Mesothelial cell of epicardium (in vitro differentiated cells): ENCODE results near the gene ERBB2. TPM values are rescaled to one million over a fixed set of nuclear protein-coding genes. Genes with fewer than 3 reads are reported as not detected.

ENCODE experiments used
- DNase-seq, 2 experiments: peaks; one replicate each; pipeline ENCODE4 v3.0.0; 2021; ENCODE audit warnings: low spot score in 2 of 2; ENCODE audit not compliant: unreplicated experiment in 2 of 2
- H3K27ac Mint-ChIP-seq: 2 replicates; pipeline ENCODE4 v1.8.0; 2021; ENCODE audit warnings: mixed read lengths
- H3K27me3 Mint-ChIP-seq: 2 replicates; pipeline ENCODE4 v1.8.0; 2021; ENCODE audit warnings: low read depth, mixed read lengths
- H3K36me3 Mint-ChIP-seq: 2 replicates; pipeline ENCODE4 v1.8.0; 2021; ENCODE audit warnings: mixed read lengths
- H3K4me1 Mint-ChIP-seq: 2 replicates; pipeline ENCODE4 v1.8.0; 2021; ENCODE audit warnings: mixed read lengths
- H3K4me3 Mint-ChIP-seq: 2 replicates; pipeline ENCODE4 v1.8.0; 2021; ENCODE audit warnings: mild to moderate bottlenecking, moderate library complexity, mixed read lengths
- H3K9me3 Mint-ChIP-seq: 2 replicates; pipeline ENCODE4 v1.8.0; 2021; ENCODE audit warnings: mixed read lengths
- total RNA-seq: library from RNA; stranded (reverse); gene quantifications from 3 replicates; pipeline ENCODE4 v1.2.1, GENCODE V29; 2021
- TF ChIP-seq, protein P1 (sequence below): fragments of 200-600 bp; sonication (generic); IDR thresholded peaks from one replicate; pipeline ENCODE4 v1.5.0; 2021; ENCODE audit warnings: antibody characterized with exemption; ENCODE audit not compliant: unreplicated experiment

ERBB2 gene
- total RNA-seq, 1 donor from 2014 or later = 141 TPM

DNA sequence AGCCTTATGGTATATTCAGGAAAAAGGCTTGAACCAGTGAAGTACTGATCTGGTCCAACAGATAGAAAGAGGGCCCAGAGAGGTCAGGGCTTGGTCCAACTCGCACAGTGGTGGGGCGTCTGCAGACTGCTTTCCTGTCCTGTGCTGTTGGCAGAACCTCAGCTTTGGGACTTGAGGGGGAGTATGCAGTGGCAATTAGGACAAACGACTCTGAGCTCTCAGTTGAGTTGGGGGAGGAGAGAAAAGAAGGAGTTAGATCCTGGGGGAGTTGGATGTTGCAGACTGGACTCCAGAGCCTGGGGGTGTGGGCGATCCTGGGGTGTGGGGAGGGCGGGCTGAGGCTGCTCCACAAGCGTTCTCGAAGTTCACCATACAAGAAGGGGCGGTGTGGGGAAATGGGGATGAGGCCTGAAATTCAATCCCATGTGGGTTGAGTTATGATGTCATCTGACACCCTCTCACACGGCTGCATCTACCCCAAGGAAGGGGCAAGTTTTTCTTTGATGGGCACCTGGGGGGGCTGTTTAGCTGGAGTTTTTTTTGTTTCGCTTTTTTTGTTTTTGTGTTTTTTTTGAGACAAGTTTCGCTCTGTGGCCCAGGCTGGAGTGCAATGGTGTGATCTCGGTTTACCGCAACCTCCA is 52.5 kb downstream of the ERBB2 start:
- no peaks in the 10 kb centered on the region for H3K27me3 Mint-ChIP-seq
- H3K4me1 Mint-ChIP-seq = peaks cover 47% of the 10 kb centered on the region
- TF ChIP-seq, protein P1, sequence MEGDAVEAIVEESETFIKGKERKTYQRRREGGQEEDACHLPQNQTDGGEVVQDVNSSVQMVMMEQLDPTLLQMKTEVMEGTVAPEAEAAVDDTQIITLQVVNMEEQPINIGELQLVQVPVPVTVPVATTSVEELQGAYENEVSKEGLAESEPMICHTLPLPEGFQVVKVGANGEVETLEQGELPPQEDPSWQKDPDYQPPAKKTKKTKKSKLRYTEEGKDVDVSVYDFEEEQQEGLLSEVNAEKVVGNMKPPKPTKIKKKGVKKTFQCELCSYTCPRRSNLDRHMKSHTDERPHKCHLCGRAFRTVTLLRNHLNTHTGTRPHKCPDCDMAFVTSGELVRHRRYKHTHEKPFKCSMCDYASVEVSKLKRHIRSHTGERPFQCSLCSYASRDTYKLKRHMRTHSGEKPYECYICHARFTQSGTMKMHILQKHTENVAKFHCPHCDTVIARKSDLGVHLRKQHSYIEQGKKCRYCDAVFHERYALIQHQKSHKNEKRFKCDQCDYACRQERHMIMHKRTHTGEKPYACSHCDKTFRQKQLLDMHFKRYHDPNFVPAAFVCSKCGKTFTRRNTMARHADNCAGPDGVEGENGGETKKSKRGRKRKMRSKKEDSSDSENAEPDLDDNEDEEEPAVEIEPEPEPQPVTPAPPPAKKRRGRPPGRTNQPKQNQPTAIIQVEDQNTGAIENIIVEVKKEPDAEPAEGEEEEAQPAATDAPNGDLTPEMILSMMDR = no peak
- H3K27ac Mint-ChIP-seq = peak overlapping the region; percentile 91
- H3K4me3 Mint-ChIP-seq = peak overlapping the region; percentile 58
- peaks cover 3% of the 10 kb centered on the region for H3K36me3 Mint-ChIP-seq
- no peaks in the 10 kb centered on the region for H3K9me3 Mint-ChIP-seq
- DNase-seq = no peak

DNA sequence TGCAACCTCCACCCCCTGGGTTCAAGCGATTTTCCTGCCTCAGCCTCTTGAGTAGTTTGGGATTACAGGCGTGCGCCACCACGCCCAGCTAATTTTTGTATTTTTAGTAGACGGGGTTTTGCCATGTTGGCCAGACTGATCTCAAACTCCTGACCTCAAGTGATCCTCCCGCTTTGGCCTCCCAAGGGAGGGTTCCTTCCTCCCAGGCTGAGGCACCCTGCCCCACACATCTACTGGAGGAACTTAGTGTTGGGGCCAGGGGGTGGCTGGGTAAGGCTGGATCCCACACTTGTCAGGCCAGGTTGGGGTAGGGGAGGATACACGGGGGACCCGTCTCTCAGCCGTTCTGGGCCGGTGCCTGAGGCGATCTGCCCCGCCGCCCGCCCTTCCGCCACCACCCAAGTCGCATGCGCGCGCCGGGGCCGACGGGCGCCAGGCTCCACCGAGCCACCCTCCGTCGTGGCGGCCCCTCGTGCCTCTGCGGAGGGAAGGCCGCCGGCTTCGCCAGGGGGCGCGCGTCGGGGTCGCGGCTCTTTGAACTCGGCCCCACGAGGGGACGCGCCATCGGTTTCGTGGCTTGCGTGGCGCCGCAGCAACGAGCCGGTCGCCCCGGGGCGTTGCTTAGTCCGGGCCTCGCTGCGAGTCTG is 53.8 kb downstream of the ERBB2 start:
- TF ChIP-seq, protein P1 = no peak
- Mint-ChIP-seq H3K27ac (peak overlapping the region; percentile 84), H3K27me3 (peaks cover 5% of the 10 kb centered on the region), H3K36me3 (no peaks in the 10 kb centered on the region), H3K9me3 (no peaks in the 10 kb centered on the region), H3K4me1 (peaks cover 47% of the 10 kb centered on the region), H3K4me3 (peak overlapping the region; percentile 58)
- DNase-seq = peak in 1 of 2 experiments; percentile 65

DNA sequence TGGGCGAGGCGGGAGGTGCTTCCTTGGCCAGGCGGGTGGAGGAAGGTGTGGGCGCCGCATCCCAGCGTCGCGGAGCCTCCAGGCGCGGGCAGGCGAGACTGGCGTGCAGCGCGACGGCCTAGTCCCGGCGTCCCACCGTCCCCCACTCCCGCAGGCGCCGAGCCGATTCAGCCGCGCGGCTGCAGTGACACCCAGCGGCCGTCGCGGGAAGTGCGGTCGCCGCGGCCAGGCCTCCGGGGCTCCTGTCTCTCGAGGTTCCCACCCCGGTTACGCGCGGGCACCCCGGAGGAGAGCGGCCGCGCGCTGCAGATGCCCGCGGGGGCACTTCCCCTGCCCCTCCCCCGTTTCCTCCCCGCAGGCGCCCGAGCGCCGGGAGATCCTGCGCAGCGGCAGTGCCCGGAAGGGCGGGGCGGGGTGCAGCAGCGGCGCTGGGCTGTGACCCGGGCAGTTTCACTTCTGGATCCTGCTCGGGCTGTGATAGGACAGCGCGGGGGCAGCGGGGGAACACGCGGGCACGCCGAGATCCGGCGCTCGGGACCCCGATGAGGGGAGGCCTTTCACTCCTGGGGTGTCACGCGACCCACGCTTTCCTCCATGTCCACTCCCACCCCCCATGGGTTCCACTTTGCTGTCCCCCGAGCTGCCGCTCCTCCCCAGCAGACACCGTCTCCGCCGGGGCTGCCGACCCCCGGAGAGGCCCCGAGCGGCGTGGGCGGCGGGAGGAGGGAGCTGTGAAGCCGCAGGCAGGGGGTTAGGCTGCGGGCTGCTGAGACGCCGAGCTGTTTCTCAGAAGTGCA is 54.5 kb downstream of the ERBB2 start:
- peaks cover 44% of the 10 kb centered on the region for H3K4me1 Mint-ChIP-seq
- H3K36me3 Mint-ChIP-seq = no peaks in the 10 kb centered on the region
- no peaks in the 10 kb centered on the region for H3K9me3 Mint-ChIP-seq
- TF ChIP-seq, protein P1 = peak; percentile 99
- peak overlapping the region; percentile 34 for H3K27ac Mint-ChIP-seq
- DNase-seq = peak; percentile 77 to 95
- H3K27me3 Mint-ChIP-seq = peaks cover 9% of the 10 kb centered on the region
- peak overlapping the region; percentile 54 for H3K4me3 Mint-ChIP-seq

DNA sequence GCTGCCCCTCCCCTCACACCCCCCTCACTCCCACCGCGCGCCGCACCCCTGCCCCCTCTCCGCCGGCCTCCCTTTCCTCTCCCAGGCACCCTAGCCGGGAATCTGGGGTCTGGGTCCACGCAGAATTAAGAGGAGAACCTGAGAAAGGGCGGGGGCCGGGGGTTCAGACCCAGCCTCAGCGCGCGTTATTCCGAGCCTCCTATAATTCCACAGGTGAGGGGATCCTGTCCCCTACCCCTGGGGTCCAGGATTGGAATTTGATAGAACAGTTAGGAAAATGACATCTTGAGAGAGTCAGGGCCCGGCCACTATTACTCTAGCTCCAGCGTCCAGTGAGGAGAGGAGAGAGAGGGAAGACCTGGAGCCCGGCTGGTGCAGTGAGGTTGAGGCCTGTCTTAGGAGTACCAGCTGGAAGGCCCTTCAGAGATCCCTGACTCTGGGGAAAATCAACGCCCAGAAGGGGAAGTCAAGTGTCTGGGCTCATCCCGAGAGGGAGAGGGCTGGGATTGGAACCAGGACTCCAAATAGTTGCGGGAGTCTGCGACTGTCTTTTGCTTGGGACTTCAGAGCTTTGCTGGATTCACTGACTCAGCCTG is 55.2 kb downstream of the ERBB2 start:
- peak overlapping the region; percentile 51 for H3K27ac Mint-ChIP-seq
- H3K9me3 Mint-ChIP-seq = no peaks in the 10 kb centered on the region

More for the DNA sequence above, 55.2 kb downstream of the ERBB2 start:
- no peaks in the 10 kb centered on the region for H3K36me3 Mint-ChIP-seq
- DNase-seq = no peak
- peak overlapping the region; percentile 55 for H3K4me3 Mint-ChIP-seq
- H3K4me1 Mint-ChIP-seq = peaks cover 42% of the 10 kb centered on the region
- H3K27me3 Mint-ChIP-seq = peaks cover 9% of the 10 kb centered on the region
- TF ChIP-seq, protein P1 = no peak
